Psoas muscle (tissue), 8 donors: ENCODE measurements around the gene CNGB1. TPM values are rescaled to one million over a fixed set of nuclear protein-coding genes. Genes with fewer than 3 reads are reported as not detected.

Source experiments
- ATAC-seq, 4 donors: fragments of 200-7000 bp; cut with Tn5 transposase; one replicate each; pipeline ENCODE4 v1.9.1; 2020; ENCODE audit warnings: moderate library complexity in 3 of 4, mild to moderate bottlenecking in 2 of 4
- DNase-seq, 2 donors: peaks; one replicate each; pipeline ENCODE4 v3.0.0-alpha.2; 2020
- H3K27ac ChIP-seq: fragments of 200-600 bp; one replicate; pipeline ENCODE4 v1.8.0; 2022
- H3K27me3 ChIP-seq, 3 donors: fragments of 200-600 bp in 1 of 3; one replicate each; pipeline versions ENCODE4 v1.6.1 to v1.8.0; 2013 to 2022; ENCODE audit warnings: low read length in 2 of 3, mild to moderate bottlenecking in 2 of 3, moderate library complexity in 1 of 3; ENCODE audit not compliant: insufficient read depth in 3 of 3
- H3K36me3 ChIP-seq, 2 donors: fragments of 200-600 bp in 1 of 2; one replicate each; pipeline versions ENCODE4 v1.6.1 to v1.8.0; 2013 to 2022; ENCODE audit warnings: low read depth in 1 of 2, mild to moderate bottlenecking in 1 of 2, moderate library complexity in 1 of 2; ENCODE audit not compliant: insufficient read depth in 1 of 2
- H3K4me1 ChIP-seq: fragments of 200-600 bp; one replicate; pipeline ENCODE4 v1.8.0; 2022
- H3K4me3 ChIP-seq: fragments of 200-600 bp; one replicate; pipeline ENCODE4 v1.8.0; 2022; ENCODE audit warnings: mild to moderate bottlenecking
- H3K9me3 ChIP-seq: fragments of 200-600 bp; one replicate; pipeline ENCODE4 v1.8.0; 2022
- WGBS, 3 donors: extraction: QIAGEN DNeasy Blood & Tissue Kit; methylation state at CpG; one replicate each; pipeline versions ENCODE4 v1.1.6 to v1.1.7; 2013; 5-methylcytosine and 5-hydroxymethylcytosine counted together
- intact Hi-C, 2 donors: fragments of 100-400 bp; cut with DNase I; formaldehyde crosslinking; loops; one replicate each; pipeline versions ENCODE4 v1.11.0 to v1.14.2; 2022
- polyA plus RNA-seq, 3 donors: library from polyadenylated mRNA; stranded (reverse); fragments of 200-250 nt; gene quantifications; one replicate each; pipeline ENCODE4 v1.2.3, GENCODE V29; 2013
- total RNA-seq, 4 donors: library from RNA; stranded (reverse); fragmentation: NEBNext Ultra II Directional in 2 of 4; extraction: Animal tissue kit (Norgen Biotek cat#: 25700) in 2 of 4; gene quantifications; one replicate each; pipeline versions ENCODE4 v1.2.1 to v1.2.4, GENCODE V29; 2021 to 2023
- TF ChIP-seq, protein P1 (sequence below): fragments of 200-600 bp; IDR thresholded peaks from one replicate; pipeline ENCODE4 v1.8.0; 2022; ENCODE audit warnings: antibody characterized with exemption
- donor health status: healthy with polysubstance abuse.
- donor health status: DM: no; HTN: no; CAD: no; lungs with moderate emphysema.
- donor health status: Bipolar disorder and iron deficiency.
- donor health status: healthy.
- donor health status: DM: yes; HTN: yes; CAD: no.
- donor health status: DM: no; HTN: no; CAD: no.
- donor health status: DM: no; HTN: no; CAD: no.
- donor health status: DM: yes; HTN: yes; CAD: no.

The CNGB1 gene
- total and polyA plus RNA-seq, 7 donors = not detected

DNA sequence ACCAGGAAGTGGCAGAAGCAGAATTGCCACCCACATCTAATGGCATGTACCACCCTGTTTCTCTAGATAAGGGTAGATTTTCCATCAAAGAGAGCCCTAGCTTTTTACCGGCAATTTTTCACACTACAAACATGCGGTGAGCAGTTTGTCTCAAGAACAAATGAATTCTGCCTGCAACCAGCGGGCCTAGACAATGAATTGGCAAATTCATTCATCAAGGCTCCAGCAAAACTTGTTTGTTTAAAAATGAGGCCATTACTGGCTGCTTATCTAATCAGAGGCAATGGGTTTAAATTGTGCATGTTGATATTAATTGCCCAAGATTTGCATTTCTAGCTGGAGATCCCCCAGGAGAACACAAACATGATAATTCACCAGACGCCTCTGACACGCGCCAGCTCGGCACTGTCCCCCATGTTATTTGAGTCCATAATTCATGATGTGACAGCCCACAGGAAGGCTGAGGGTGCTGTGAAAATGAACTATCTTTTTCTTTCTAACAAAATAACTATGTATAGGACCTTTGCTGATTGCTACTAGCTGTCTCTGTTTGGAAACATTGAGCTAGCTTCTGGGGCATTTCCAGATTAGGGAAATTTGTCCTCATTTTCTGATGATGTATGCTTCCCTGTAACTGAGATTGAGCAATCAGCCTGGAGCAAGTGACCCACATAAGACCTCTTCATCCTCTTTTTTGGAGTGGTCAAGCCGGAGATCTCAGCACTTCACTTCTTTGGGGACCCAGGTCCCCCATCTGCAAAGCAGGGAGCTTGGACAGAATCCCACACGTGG is 80.8 kb downstream of the CNGB1 start:
- Histone ChIP-seq H3K4me3 (no peak overlapping the region), H3K9me3 (no peaks in the 10 kb centered on the region), H3K36me3 (no peaks in the 10 kb centered on the region), H3K27ac (no peak overlapping the region), H3K4me1 (no peaks in the 10 kb centered on the region), H3K27me3 (peaks cover 0 to 27% (median 2%) of the 10 kb centered on the region in 3 donors)
- no peak for DNase-seq
- TF ChIP-seq, protein P1, sequence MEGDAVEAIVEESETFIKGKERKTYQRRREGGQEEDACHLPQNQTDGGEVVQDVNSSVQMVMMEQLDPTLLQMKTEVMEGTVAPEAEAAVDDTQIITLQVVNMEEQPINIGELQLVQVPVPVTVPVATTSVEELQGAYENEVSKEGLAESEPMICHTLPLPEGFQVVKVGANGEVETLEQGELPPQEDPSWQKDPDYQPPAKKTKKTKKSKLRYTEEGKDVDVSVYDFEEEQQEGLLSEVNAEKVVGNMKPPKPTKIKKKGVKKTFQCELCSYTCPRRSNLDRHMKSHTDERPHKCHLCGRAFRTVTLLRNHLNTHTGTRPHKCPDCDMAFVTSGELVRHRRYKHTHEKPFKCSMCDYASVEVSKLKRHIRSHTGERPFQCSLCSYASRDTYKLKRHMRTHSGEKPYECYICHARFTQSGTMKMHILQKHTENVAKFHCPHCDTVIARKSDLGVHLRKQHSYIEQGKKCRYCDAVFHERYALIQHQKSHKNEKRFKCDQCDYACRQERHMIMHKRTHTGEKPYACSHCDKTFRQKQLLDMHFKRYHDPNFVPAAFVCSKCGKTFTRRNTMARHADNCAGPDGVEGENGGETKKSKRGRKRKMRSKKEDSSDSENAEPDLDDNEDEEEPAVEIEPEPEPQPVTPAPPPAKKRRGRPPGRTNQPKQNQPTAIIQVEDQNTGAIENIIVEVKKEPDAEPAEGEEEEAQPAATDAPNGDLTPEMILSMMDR = no peak
- ATAC-seq = peak in 1 of 4 donors; percentile 47
- intact Hi-C loops = loop anchor here in 1 of 2 donors (10.0 kb wide), 1 partner anchor 235 kb away; the partner anchor contains the start of gene CFAP20
- 56 to 68% (median 63%) methylated on average over 9 of the region's 9 CpGs for WGBS, 3 donors

DNA sequence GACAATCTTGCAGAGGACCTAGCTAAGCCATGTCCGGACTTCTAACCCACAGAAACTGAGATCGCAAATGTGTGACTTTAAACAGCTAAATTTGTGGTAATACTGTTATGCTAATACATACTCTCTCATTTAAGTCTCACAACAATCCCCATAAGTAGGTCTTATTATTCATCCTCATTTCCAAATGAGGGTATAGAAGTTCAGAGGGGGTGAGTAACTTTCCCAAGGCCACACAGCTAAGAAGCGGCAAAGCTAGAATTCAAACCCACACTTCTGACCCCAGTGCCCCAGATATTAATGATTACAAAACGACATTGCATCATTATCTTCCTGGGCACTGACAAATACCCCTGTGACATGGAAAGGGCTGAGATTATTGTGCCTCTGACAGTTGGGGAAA is 81.4 kb downstream of the CNGB1 start:
- DNase-seq = no peak
- peaks cover 0 to 34% (median 2%) of the 10 kb centered on the region in 3 donors for H3K27me3 ChIP-seq
- ATAC-seq = no peak
- H3K4me3 ChIP-seq = no peak overlapping the region
- no peaks in the 10 kb centered on the region for H3K36me3 ChIP-seq
- no peak overlapping the region for H3K27ac ChIP-seq
- H3K4me1 ChIP-seq = no peaks in the 10 kb centered on the region
- no peaks in the 10 kb centered on the region for H3K9me3 ChIP-seq
- TF ChIP-seq, protein P1 = no peak
- WGBS, 3 donors = 85 to 89% (median 88%) methylated on average over 4 of the region's 4 CpGs
- intact Hi-C loops = no loop called here

DNA sequence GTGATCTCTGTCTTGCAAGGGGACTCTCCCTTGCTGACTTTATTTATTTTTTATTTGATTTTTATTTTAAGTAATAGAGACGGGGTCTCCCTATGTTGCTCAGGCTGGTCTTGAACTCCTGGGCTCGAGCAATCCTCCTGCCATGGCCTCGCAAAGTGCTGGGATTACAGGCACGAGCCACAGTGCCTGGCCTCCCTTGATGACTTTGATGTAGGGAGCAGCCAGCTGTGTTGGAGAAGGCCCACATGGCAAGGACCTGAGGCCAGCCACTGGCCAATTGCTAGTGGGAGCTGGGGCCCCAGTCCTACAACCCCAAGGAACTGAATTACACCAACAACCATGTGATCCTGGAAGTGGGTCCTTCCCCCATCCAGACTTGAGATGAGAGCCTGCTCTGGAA is 81.8 kb downstream of the CNGB1 start:
- Histone ChIP-seq H3K4me3 (no peak overlapping the region), H3K36me3 (no peaks in the 10 kb centered on the region), H3K9me3 (no peaks in the 10 kb centered on the region), H3K4me1 (no peaks in the 10 kb centered on the region), H3K27ac (no peak overlapping the region), H3K27me3 (peaks cover 0 to 38% (median 4%) of the 10 kb centered on the region in 3 donors)
- intact Hi-C loops = no loop called here
- DNase-seq (no peak), ATAC-seq (no peak)
- WGBS, 3 donors = 78 to 80% (median 79%) methylated on average over 4 of the region's 4 CpGs
- TF ChIP-seq, protein P1 = no peak

DNA sequence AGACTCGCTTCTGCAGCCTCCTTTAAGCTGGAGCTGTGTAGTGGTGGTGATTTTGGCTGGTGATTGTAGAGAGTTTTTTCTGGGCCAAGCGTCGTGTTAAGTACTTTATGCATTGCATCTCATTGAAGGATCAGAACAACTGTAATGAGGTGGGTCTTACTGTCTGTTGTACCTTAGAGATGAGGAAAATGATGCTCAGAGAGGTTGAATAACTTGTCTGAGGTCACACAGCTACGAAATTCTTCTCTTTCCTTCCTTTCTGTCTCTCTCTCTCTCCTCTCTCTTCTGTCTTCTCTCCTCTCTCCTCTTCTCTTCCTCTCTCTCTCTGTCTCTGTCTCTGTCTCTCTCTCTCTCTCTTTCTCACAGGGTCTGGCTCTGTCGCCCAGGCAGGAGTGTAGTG is 82.8 kb downstream of the CNGB1 start:
- Histone ChIP-seq H3K27me3 (peaks cover 0 to 48% (median 6%) of the 10 kb centered on the region in 3 donors), H3K36me3 (no peaks in the 10 kb centered on the region), H3K4me1 (no peaks in the 10 kb centered on the region), H3K27ac (no peak overlapping the region), H3K4me3 (no peak overlapping the region), H3K9me3 (no peaks in the 10 kb centered on the region)
- 79 to 84% (median 80%) methylated on average over 5 of the region's 5 CpGs for WGBS, 3 donors
- TF ChIP-seq, protein P1 = no peak
- intact Hi-C loops = no loop called here
- ATAC-seq = no peak
- DNase-seq = no peak
